ENCODE results near the gene VSTM4.

The VSTM4 gene

DNA sequence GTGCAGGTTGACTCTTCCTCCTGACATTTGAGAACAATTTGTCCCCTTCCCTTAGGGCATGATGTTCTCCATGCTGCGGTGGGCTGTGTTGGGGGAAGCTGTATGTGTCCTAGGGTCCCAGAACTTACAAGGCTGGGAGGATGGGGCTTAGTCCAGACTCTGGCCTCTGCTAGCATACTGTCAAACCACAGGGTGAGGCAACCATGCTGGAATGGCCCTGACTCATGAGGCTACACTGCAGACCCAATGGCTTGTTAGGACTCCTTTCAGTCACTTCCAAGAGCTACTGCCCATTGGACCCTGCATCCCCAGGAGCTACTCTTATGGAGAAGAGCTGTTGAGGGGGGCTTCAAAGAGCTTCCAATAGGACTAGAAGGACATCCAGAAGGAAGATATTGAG is 38.6 kb upstream of the VSTM4 start:
- Histone ChIP-seq H3K27ac (replicated peaks) (no peak overlapping the region), H3K4me3 (replicated peaks; ENCODE audit: insufficient read depth, low read length) (no peak overlapping the region), H3K27me3 (ENCODE audit: insufficient read depth, poor library complexity, severe bottlenecking) (no peaks in the 10 kb centered on the region)
- DNase-seq (ENCODE audit: low read depth in 1 of 2, low spot score in 1 of 2): no peak
- TF ChIP-seq SPI1 (IDR thresholded peaks at IDR 0.05; ENCODE audit: borderline replicate concordance, low read depth) (no peak), GABPA (IDR thresholded peaks at IDR 0.05; ENCODE audit: low read depth) (no peak), POLR2AphosphoS5 (IDR thresholded peaks at IDR 0.05; ENCODE audit: low read depth) (no peak)
- TF ChIP-seq, protein P1, sequence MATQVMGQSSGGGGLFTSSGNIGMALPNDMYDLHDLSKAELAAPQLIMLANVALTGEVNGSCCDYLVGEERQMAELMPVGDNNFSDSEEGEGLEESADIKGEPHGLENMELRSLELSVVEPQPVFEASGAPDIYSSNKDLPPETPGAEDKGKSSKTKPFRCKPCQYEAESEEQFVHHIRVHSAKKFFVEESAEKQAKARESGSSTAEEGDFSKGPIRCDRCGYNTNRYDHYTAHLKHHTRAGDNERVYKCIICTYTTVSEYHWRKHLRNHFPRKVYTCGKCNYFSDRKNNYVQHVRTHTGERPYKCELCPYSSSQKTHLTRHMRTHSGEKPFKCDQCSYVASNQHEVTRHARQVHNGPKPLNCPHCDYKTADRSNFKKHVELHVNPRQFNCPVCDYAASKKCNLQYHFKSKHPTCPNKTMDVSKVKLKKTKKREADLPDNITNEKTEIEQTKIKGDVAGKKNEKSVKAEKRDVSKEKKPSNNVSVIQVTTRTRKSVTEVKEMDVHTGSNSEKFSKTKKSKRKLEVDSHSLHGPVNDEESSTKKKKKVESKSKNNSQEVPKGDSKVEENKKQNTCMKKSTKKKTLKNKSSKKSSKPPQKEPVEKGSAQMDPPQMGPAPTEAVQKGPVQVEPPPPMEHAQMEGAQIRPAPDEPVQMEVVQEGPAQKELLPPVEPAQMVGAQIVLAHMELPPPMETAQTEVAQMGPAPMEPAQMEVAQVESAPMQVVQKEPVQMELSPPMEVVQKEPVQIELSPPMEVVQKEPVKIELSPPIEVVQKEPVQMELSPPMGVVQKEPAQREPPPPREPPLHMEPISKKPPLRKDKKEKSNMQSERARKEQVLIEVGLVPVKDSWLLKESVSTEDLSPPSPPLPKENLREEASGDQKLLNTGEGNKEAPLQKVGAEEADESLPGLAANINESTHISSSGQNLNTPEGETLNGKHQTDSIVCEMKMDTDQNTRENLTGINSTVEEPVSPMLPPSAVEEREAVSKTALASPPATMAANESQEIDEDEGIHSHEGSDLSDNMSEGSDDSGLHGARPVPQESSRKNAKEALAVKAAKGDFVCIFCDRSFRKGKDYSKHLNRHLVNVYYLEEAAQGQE (IDR thresholded peaks at IDR 0.05; ENCODE audit: insufficient replicate concordance, low read depth): no peak
- TF ChIP-seq, protein P2, sequence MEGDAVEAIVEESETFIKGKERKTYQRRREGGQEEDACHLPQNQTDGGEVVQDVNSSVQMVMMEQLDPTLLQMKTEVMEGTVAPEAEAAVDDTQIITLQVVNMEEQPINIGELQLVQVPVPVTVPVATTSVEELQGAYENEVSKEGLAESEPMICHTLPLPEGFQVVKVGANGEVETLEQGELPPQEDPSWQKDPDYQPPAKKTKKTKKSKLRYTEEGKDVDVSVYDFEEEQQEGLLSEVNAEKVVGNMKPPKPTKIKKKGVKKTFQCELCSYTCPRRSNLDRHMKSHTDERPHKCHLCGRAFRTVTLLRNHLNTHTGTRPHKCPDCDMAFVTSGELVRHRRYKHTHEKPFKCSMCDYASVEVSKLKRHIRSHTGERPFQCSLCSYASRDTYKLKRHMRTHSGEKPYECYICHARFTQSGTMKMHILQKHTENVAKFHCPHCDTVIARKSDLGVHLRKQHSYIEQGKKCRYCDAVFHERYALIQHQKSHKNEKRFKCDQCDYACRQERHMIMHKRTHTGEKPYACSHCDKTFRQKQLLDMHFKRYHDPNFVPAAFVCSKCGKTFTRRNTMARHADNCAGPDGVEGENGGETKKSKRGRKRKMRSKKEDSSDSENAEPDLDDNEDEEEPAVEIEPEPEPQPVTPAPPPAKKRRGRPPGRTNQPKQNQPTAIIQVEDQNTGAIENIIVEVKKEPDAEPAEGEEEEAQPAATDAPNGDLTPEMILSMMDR (IDR thresholded peaks at IDR 0.05; ENCODE audit: insufficient read depth, low read length): no peak

DNA sequence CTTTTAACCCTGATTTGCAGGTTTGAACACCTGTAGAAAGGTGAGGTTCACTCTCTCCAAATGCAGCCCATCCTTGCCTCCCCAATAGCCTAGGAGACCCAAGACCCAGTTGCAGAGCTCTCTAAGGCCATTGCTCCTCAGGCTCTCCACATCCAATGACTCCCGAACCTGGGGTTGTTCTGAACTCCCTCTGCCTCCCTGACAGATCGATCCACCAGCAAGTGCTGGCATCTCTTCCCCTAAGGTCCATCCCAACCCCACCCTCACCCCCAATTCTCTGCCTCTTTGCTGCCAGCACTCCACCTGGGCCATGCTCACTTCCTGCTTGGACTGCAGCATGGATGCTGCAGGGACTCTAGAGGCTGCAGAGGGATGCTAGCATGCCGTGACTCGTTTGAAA is 37.8 kb upstream of the VSTM4 start:
- TF ChIP-seq, protein P1 (IDR thresholded peaks at IDR 0.05; ENCODE audit: insufficient replicate concordance, low read depth): no peak
- TF ChIP-seq SPI1 (IDR thresholded peaks at IDR 0.05; ENCODE audit: borderline replicate concordance, low read depth): no peak
- no peak for TF ChIP-seq POLR2AphosphoS5 (IDR thresholded peaks at IDR 0.05; ENCODE audit: low read depth)
- TF ChIP-seq GABPA (IDR thresholded peaks at IDR 0.05; ENCODE audit: low read depth): no peak
- TF ChIP-seq, protein P2 (IDR thresholded peaks at IDR 0.05; ENCODE audit: insufficient read depth, low read length): no peak
- no peak overlapping the region for H3K4me3 ChIP-seq (replicated peaks; ENCODE audit: insufficient read depth, low read length)
- no peaks in the 10 kb centered on the region for H3K27me3 ChIP-seq (ENCODE audit: insufficient read depth, poor library complexity, severe bottlenecking)
- no peak overlapping the region for H3K27ac ChIP-seq (replicated peaks)
- DNase-seq (ENCODE audit: low read depth in 1 of 2, low spot score in 1 of 2): no peak

DNA sequence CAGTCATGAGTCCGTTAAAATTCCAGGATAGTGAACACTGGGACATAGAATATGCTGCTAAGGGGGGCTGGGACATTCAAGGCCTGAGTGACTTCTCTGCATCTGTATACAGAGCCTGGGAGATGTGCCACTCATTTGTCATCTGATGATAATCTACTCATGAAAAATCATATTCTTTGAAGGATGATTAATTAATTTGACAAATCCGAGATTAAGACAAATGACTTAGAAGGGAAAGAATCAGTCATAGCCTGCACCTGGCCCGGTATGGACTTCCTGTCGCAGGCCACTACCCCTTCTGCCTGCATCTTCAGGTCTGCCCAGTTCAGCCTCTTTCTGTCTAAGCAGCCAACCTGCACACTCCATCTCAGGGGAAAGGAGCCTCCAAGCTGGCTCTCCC is 37.3 kb upstream of the VSTM4 start:
- Histone ChIP-seq H3K27ac (replicated peaks) (no peak overlapping the region), H3K4me3 (replicated peaks; ENCODE audit: insufficient read depth, low read length) (no peak overlapping the region), H3K27me3 (ENCODE audit: insufficient read depth, poor library complexity, severe bottlenecking) (no peaks in the 10 kb centered on the region)
- TF ChIP-seq POLR2AphosphoS5 (IDR thresholded peaks at IDR 0.05; ENCODE audit: low read depth) (no peak), SPI1 (IDR thresholded peaks at IDR 0.05; ENCODE audit: borderline replicate concordance, low read depth) (no peak), GABPA (IDR thresholded peaks at IDR 0.05; ENCODE audit: low read depth) (no peak)
- TF ChIP-seq, protein P2 (IDR thresholded peaks at IDR 0.05; ENCODE audit: insufficient read depth, low read length): no peak
- TF ChIP-seq, protein P1 (IDR thresholded peaks at IDR 0.05; ENCODE audit: insufficient replicate concordance, low read depth): no peak
- no peak for DNase-seq (ENCODE audit: low read depth in 1 of 2, low spot score in 1 of 2)

All from HL-60 (cell line).